ENCODE measurements around the gene TP53BP2.

GRCh38 chr1:223848536-223848935, 2.8 kb upstream of the TP53BP2 start:
- TF ChIP-seq, protein P1, sequence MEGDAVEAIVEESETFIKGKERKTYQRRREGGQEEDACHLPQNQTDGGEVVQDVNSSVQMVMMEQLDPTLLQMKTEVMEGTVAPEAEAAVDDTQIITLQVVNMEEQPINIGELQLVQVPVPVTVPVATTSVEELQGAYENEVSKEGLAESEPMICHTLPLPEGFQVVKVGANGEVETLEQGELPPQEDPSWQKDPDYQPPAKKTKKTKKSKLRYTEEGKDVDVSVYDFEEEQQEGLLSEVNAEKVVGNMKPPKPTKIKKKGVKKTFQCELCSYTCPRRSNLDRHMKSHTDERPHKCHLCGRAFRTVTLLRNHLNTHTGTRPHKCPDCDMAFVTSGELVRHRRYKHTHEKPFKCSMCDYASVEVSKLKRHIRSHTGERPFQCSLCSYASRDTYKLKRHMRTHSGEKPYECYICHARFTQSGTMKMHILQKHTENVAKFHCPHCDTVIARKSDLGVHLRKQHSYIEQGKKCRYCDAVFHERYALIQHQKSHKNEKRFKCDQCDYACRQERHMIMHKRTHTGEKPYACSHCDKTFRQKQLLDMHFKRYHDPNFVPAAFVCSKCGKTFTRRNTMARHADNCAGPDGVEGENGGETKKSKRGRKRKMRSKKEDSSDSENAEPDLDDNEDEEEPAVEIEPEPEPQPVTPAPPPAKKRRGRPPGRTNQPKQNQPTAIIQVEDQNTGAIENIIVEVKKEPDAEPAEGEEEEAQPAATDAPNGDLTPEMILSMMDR (IDR thresholded peaks at IDR 0.05): no peak
- TF ChIP-seq POLR2A (IDR thresholded peaks at IDR 0.05): no peak

Measured in uterus (tissue), 2 donors.